UCSD-AML1 (cell line): ENCODE data around the gene KHNYN.
"Not testable (repeated sequence)": the region's sequence is repeated elsewhere in the genome, so short reads cannot be mapped to it uniquely, and the experiment has no call there.

Source experiments
- DNase-seq: peaks from one replicate; lab custom pipeline; 2025; ENCODE audit not compliant: unreplicated experiment; lab: John Stamatoyannopoulos, UW

The KHNYN gene

GRCh38 chr14:24465805-24466204 is 36.1 kb downstream of the KHNYN start:
- DNase-seq, result no peak

GRCh38 chr14:24470450-24470849 is 40.7 kb downstream of the KHNYN start:
- not testable (repeated sequence) for DNase-seq

- no peak for DNase-seq
These were observed 43.5 kb downstream of the KHNYN start for GRCh38 chr14:24473211-24473610.

- peak; percentile 58 for DNase-seq
These were observed 45.5 kb downstream of the KHNYN start for GRCh38 chr14:24475261-24475660.

GRCh38 chr14:24479999-24480398 is 50.2 kb downstream of the KHNYN start:
- DNase-seq, result not testable (repeated sequence)

- DNase-seq, result peak; percentile 38
These were observed 52.0 kb downstream of the KHNYN start for GRCh38 chr14:24481622-24482324.

GRCh38 chr14:24482699-24483303 is 53.0 kb downstream of the KHNYN start:
- DNase-seq, result not testable (repeated sequence)

- DNase-seq, result peak; percentile 30
These were observed 54.0 kb downstream of the KHNYN start for GRCh38 chr14:24483604-24484252.
